ENCODE results near the gene PERM1.

DNA sequence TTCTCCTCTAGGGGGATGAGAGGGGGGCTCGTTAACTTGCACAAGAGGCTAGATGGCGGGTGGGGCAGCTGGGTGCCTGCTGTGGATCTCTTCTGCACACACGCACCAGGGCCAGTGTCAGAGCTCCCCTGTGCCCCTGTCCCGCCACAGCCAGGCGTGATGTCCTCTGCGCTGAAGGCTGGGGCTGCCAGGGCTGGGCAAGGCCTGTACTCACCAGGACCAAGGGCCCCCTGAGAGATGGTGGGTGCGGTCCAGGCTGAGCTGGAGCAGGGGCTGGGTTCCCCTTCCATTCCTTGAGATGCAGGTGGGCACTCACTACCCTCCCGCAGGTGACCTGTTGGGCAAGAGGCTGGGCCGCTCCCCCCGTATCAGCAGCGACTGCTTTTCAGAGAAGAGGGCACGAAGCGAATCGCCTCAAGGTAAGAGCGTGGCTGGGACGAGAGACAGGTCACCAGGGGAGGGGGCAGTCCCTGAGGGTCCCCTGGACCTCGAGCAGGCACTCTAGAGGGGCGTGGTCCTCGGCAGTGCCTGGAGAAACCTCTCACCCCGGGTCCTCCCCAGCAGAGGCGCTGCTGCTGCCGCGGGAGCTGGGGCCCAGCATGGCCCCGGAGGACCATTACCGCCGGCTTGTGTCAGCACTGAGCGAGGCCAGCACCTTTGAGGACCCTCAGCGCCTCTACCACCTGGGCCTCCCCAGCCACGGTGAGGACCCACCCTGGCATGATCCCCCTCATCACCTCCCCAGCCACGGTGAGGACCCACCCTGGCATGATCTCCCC is 43.0 kb downstream of the PERM1 start:
- TF ChIP-seq POLR2AphosphoS5 (IDR thresholded peaks at IDR 0.05), result no peak
- TF ChIP-seq, protein P1, sequence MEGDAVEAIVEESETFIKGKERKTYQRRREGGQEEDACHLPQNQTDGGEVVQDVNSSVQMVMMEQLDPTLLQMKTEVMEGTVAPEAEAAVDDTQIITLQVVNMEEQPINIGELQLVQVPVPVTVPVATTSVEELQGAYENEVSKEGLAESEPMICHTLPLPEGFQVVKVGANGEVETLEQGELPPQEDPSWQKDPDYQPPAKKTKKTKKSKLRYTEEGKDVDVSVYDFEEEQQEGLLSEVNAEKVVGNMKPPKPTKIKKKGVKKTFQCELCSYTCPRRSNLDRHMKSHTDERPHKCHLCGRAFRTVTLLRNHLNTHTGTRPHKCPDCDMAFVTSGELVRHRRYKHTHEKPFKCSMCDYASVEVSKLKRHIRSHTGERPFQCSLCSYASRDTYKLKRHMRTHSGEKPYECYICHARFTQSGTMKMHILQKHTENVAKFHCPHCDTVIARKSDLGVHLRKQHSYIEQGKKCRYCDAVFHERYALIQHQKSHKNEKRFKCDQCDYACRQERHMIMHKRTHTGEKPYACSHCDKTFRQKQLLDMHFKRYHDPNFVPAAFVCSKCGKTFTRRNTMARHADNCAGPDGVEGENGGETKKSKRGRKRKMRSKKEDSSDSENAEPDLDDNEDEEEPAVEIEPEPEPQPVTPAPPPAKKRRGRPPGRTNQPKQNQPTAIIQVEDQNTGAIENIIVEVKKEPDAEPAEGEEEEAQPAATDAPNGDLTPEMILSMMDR (IDR thresholded peaks at IDR 0.05), result no peak
- TF ChIP-seq POLR2A (IDR thresholded peaks at IDR 0.05), result no peak
- TF ChIP-seq EP300 (IDR thresholded peaks at IDR 0.05), result no peak

Measured in gastroesophageal sphincter (tissue), 3 donors.